ENCODE data around the gene SLC12A6.

- TF ChIP-seq CTCF (conservative IDR thresholded peaks at IDR 0.05; ENCODE audit: low read length) (no peak), EZH2phosphoT487 (IDR thresholded peaks at IDR 0.05; ENCODE audit: borderline replicate concordance, low read depth, low read length) (no peak)
These were observed 32.5 kb upstream of the SLC12A6 start for GRCh38 chr15:34370129-34370528.
